HEK293 (cell line): ENCODE data around the gene RHOBTB3.

Experiments used
- CTCF ChIA-PET: fragments of 350-600 bp; formaldehyde crosslinking; extraction: SDS; loops from one replicate; lab custom pipeline; 2021; ENCODE audit warnings: antibody characterized with exemption; lab: Yijun Ruan, JAX
- POLR2A ChIA-PET: fragments of 300-600 bp; formaldehyde crosslinking; extraction: SDS; loops from one replicate; lab custom pipeline; 2020; ENCODE audit warnings: antibody characterized with exemption, inconsistent platforms; lab: Yijun Ruan, JAX
- H3K27ac ChIP-seq: fragments of 200-500 bp; sonication (Bioruptor generic); 2 replicates; pipeline ENCODE4 v1.5.1; 2014; ENCODE audit warnings: low read depth, low read length, control low read depth, inconsistent platforms; ENCODE audit errors: extremely low read depth
- H3K36me3 ChIP-seq, 2 experiments: fragments of 200-500 bp in 1 of 2; sonication (Bioruptor generic) in 1 of 2; 1 replicate in 1 of 2; 2 replicates in 1 of 2; pipeline ENCODE4 v1.5.1; 2014 to 2017; ENCODE audit warnings: inconsistent platforms in 2 of 2, low read length in 2 of 2; ENCODE audit not compliant: control insufficient read depth in 2 of 2, insufficient read depth in 1 of 2
- H3K4me1 ChIP-seq: fragments of 200-500 bp; sonication (Bioruptor generic); 2 replicates; pipeline ENCODE4 v1.5.1; 2014; ENCODE audit warnings: mild to moderate bottlenecking, low read length, inconsistent platforms; ENCODE audit not compliant: control insufficient read depth, insufficient read depth
- H3K4me3 ChIP-seq: 2 replicates; pipeline ENCODE4 v1.5.1; 2011; ENCODE audit warnings: low read depth, mild to moderate bottlenecking, control low read depth, low read length, moderate library complexity
- H3K9me3 ChIP-seq: fragments of 200-500 bp; sonication (Bioruptor generic); 2 replicates; pipeline ENCODE4 v1.5.1; 2014; ENCODE audit warnings: low read depth, low read length, inconsistent platforms; ENCODE audit not compliant: control insufficient read depth, insufficient read depth
- GLIS1 ChIP-seq: fragments of 450-650 bp; formaldehyde crosslinking; IDR thresholded peaks from 2 replicates; pipeline ENCODE4 v1.5.1; 2016; ENCODE audit warnings: missing biosample characterization, missing genetic modification characterization
- KLF8 ChIP-seq: fragments of 450-650 bp; formaldehyde crosslinking; IDR thresholded peaks from 2 replicates; pipeline ENCODE4 v1.5.1; 2016; ENCODE audit warnings: missing biosample characterization, missing genetic modification characterization
- MEIS1 ChIP-seq: sonication (generic); formaldehyde crosslinking; IDR thresholded peaks from 2 replicates; pipeline ENCODE4 v1.8.1; 2022; ENCODE audit warnings: missing genetic modification reagents, mild to moderate bottlenecking, borderline replicate concordance
- SCRT2 ChIP-seq: fragments of 450-650 bp; formaldehyde crosslinking; IDR thresholded peaks from 2 replicates; pipeline ENCODE4 v1.5.1; 2016; ENCODE audit warnings: missing biosample characterization, missing genetic modification characterization
- TRIM28 ChIP-seq: IDR thresholded peaks from 2 replicates; pipeline ENCODE4 v1.6.1; 2011; ENCODE audit warnings: low read length, control low read depth, borderline replicate concordance
- ZBTB10 ChIP-seq: fragments of 450-650 bp; formaldehyde crosslinking; IDR thresholded peaks from 2 replicates; pipeline ENCODE4 v1.5.1; 2016; ENCODE audit warnings: missing biosample characterization, missing genetic modification characterization
- ZBTB26 ChIP-seq: fragments of 450-650 bp; formaldehyde crosslinking; optimal IDR thresholded peaks from 2 replicates; pipeline ENCODE3; 2016; ENCODE audit warnings: missing biosample characterization, mild to moderate bottlenecking, missing genetic modification characterization
- ZNF133 ChIP-seq: fragments of 450-650 bp; formaldehyde crosslinking; IDR thresholded peaks from 2 replicates; pipeline ENCODE4 v1.5.1; 2016; ENCODE audit warnings: missing biosample characterization, missing genetic modification characterization
- ZNF169 ChIP-seq: fragments of 450-650 bp; formaldehyde crosslinking; IDR thresholded peaks from 2 replicates; pipeline ENCODE4 v1.5.1; 2016; ENCODE audit warnings: missing biosample characterization, missing genetic modification characterization
- ZNF239 ChIP-seq: fragments of 450-650 bp; formaldehyde crosslinking; IDR thresholded peaks from 2 replicates; pipeline ENCODE4 v1.5.1; 2016; ENCODE audit warnings: missing biosample characterization, missing genetic modification characterization
- ZNF37A ChIP-seq: fragments of 450-650 bp; IDR thresholded peaks from 2 replicates; pipeline ENCODE4 v1.5.1; 2018; ENCODE audit warnings: missing biosample characterization, missing genetic modification characterization
- ZNF513 ChIP-seq: fragments of 450-650 bp; IDR thresholded peaks from 2 replicates; pipeline ENCODE4 v1.5.1; 2018; ENCODE audit warnings: missing biosample characterization, missing genetic modification characterization
- ZNF521 ChIP-seq: fragments of 450-650 bp; formaldehyde crosslinking; IDR thresholded peaks from 2 replicates; pipeline ENCODE4 v1.5.1; 2017; ENCODE audit warnings: missing biosample characterization, mild to moderate bottlenecking, missing genetic modification characterization
- ZNF529 ChIP-seq: fragments of 450-650 bp; formaldehyde crosslinking; IDR thresholded peaks from 2 replicates; pipeline ENCODE4 v1.5.1; 2017; ENCODE audit warnings: missing genetic modification characterization, missing biosample characterization; ENCODE audit not compliant: insufficient replicate concordance
- ZNF548 ChIP-seq: fragments of 450-650 bp; formaldehyde crosslinking; IDR thresholded peaks from 2 replicates; pipeline ENCODE4 v1.5.1; 2016; ENCODE audit warnings: missing biosample characterization, missing genetic modification characterization
- ZNF654 ChIP-seq: fragments of 450-650 bp; formaldehyde crosslinking; IDR thresholded peaks from 2 replicates; pipeline ENCODE4 v1.5.1; 2016; ENCODE audit warnings: low read depth, missing biosample characterization, missing genetic modification characterization
- ZNF707 ChIP-seq: fragments of 450-650 bp; formaldehyde crosslinking; IDR thresholded peaks from 2 replicates; pipeline ENCODE4 v1.5.1; 2016; ENCODE audit warnings: missing biosample characterization, missing genetic modification characterization
- ZNF791 ChIP-seq: fragments of 450-650 bp; formaldehyde crosslinking; IDR thresholded peaks from 2 replicates; pipeline ENCODE4 v1.5.1; 2016; ENCODE audit warnings: missing biosample characterization, missing genetic modification characterization
- ZSCAN16 ChIP-seq: fragments of 450-650 bp; formaldehyde crosslinking; IDR thresholded peaks from 2 replicates; pipeline ENCODE4 v1.5.1; 2016; ENCODE audit warnings: missing biosample characterization, missing genetic modification characterization
- ZSCAN23 ChIP-seq: fragments of 450-650 bp; formaldehyde crosslinking; IDR thresholded peaks from 2 replicates; pipeline ENCODE4 v1.5.1; 2016; ENCODE audit warnings: missing biosample characterization, missing genetic modification characterization

Gene RHOBTB3

DNA sequence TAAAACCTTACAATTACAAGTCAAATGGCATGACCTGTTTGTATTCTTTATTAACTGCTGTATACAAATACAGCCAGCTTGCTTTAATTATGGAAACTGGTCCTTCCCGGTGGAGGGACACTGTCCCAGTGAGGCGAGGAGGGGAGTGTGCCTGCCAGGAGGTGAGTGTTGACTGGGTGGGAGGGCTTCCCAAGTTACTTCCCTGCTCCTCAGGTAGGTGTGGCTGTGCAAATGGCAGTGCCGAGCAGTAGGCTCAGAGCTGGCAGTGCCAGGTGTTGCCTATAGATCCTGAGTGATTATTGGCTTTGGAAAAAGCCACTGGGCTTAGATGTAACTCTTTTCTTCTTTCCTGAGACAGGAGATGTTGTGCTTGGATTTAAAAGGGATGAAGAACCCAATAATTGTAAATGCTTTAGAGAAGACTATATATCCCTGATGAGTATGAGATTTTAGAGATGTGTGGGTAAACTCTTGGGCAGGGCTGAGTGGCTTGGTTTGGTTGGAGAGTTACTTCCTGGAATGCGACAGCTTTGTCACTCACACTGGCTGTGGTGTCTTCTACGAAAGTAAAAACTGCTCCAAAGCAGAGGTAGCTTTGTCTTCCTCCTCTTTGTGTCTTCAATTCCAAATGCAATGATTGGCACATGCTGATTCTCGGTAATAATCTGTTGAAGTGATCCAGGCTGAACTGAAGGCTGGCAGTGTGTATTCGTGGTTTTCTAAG lies 47.7 kb downstream of the RHOBTB3 start:
- H3K27ac ChIP-seq = no peak overlapping the region
- peaks cover 0 to 11% of the 10 kb centered on the region in 2 experiments; a peak in 2 of 3 replicates for H3K36me3 ChIP-seq
- POLR2A ChIA-PET = no interaction called here
- CTCF ChIA-PET = interaction anchor here (0.6 to 2.0 kb wide), 11 partner anchors 37 to 558 kb away, joined by 3 to 11 read pairs (median 3); no protein-coding TSS in a partner anchor
- H3K4me1 ChIP-seq = peaks cover under 1% of the 10 kb centered on the region; the same call in 1 of the 2 replicates
- no peaks in the 10 kb centered on the region for H3K9me3 ChIP-seq
- no peak overlapping the region for H3K4me3 ChIP-seq
- TF ChIP-seq ZBTB26 (tag by site-specific recombination) = no peak
- no peak for TF ChIP-seq ZNF529 (tag by site-specific recombination)
- no peak for TF ChIP-seq KLF8
- no peak for TF ChIP-seq ZNF239 (tag by site-specific recombination)
- no peak for TF ChIP-seq ZNF133
- no peak for TF ChIP-seq ZNF707 (tag by site-specific recombination)
- TF ChIP-seq ZNF521 (tag by site-specific recombination) = no peak

GRCh38 chr5:95779611-95780010 lies 48.5 kb downstream of the RHOBTB3 start:
- no peak overlapping the region for H3K4me3 ChIP-seq
- H3K9me3 ChIP-seq = no peaks in the 10 kb centered on the region
- H3K4me1 ChIP-seq = no peaks in the 10 kb centered on the region
- POLR2A ChIA-PET = no interaction called here
- CTCF ChIA-PET = interaction anchor here (0.9 to 2.0 kb wide), 7 partner anchors 38 to 134 kb away, joined by 3 to 11 read pairs (median 4); no protein-coding TSS in a partner anchor
- no peak for TF ChIP-seq ZNF169 (tag by site-specific recombination)
- TF ChIP-seq GLIS1 = no peak
- no peak for TF ChIP-seq ZSCAN16 (tag by site-specific recombination)
- no peak for TF ChIP-seq ZNF37A (tag by site-specific recombination)
- no peak for TF ChIP-seq SCRT2 (tag by site-specific recombination)
- no peak for TF ChIP-seq TRIM28
- TF ChIP-seq ZSCAN23 (tag by site-specific recombination) = no peak
- no peak for TF ChIP-seq ZNF513 (tag by site-specific recombination)
- TF ChIP-seq ZNF791 (tag by site-specific recombination) = no peak
- no peak for TF ChIP-seq ZNF654
- no peak for TF ChIP-seq ZBTB10 (tag by site-specific recombination)
- no peak for TF ChIP-seq ZNF548 (tag by site-specific recombination)
- no peak for TF ChIP-seq MEIS1 (CRISPR knock-in tag)
- H3K36me3 ChIP-seq = peaks cover 0 to 17% of the 10 kb centered on the region in 2 experiments; a peak in 2 of 3 replicates
- no peak overlapping the region for H3K27ac ChIP-seq
